ENCODE data around the gene RNASE9.
"Not testable (repeated sequence)": the region's sequence is repeated elsewhere in the genome, so short reads cannot be mapped to it uniquely, and the experiment has no call there.

The RNASE9 gene

DNA sequence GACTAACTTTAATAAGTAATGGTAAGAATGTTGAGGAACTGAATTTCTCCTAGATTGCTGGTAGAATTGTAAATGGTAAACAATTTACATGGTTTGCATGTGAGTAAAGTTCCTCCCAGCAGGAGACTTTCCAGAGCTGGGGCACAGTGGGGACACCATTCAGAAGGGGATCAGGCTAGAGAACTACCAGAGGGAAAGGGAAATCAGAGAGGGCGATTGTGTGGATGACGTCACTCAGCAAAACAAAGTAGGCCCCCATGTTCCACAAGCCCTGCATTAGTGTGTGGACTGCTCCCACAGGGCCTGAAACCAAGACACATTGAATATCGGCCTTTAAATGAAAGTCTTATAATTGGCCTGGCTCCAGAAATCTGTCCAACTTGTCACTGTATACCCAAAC is 17.5 kb upstream of the RNASE9 start:
- H2AFZ ChIP-seq (ENCODE audit: low read length), result no peak overlapping the region
- no peak overlapping the region for H3K4me3 ChIP-seq (ENCODE audit: low read length, poor library complexity, severe bottlenecking)
- no peaks in the 10 kb centered on the region for H3K27me3 ChIP-seq (ENCODE audit: insufficient read depth, low read length, poor library complexity, severe bottlenecking)
- no peaks in the 10 kb centered on the region for H3K36me3 ChIP-seq (ENCODE audit: insufficient read depth, low read length)
- no peaks in the 10 kb centered on the region for H3F3A ChIP-seq (ENCODE audit: low read depth)
- H3K9ac ChIP-seq (ENCODE audit: low read depth, low read length, poor library complexity, severe bottlenecking), result no peak overlapping the region
- no peak for TF ChIP-seq EZH2phosphoT487 (IDR thresholded peaks at IDR 0.05; ENCODE audit: borderline replicate concordance)
- TF ChIP-seq, protein P1, sequence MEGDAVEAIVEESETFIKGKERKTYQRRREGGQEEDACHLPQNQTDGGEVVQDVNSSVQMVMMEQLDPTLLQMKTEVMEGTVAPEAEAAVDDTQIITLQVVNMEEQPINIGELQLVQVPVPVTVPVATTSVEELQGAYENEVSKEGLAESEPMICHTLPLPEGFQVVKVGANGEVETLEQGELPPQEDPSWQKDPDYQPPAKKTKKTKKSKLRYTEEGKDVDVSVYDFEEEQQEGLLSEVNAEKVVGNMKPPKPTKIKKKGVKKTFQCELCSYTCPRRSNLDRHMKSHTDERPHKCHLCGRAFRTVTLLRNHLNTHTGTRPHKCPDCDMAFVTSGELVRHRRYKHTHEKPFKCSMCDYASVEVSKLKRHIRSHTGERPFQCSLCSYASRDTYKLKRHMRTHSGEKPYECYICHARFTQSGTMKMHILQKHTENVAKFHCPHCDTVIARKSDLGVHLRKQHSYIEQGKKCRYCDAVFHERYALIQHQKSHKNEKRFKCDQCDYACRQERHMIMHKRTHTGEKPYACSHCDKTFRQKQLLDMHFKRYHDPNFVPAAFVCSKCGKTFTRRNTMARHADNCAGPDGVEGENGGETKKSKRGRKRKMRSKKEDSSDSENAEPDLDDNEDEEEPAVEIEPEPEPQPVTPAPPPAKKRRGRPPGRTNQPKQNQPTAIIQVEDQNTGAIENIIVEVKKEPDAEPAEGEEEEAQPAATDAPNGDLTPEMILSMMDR (conservative IDR thresholded peaks at IDR 0.05; ENCODE audit: low read length), result no peak
- no peaks in the 10 kb centered on the region for H3K9me2 ChIP-seq (replicated peaks; ENCODE audit: low read depth, low read length)
- H3K4me2 ChIP-seq (ENCODE audit: low read depth, low read length, poor library complexity, severe bottlenecking), result no peak overlapping the region
- H3K9me3 ChIP-seq (ENCODE audit: insufficient read depth, low read depth, low read length), result no peaks in the 10 kb centered on the region
- no peaks in the 10 kb centered on the region for H4K20me1 ChIP-seq (ENCODE audit: insufficient read depth, low read length, poor library complexity, severe bottlenecking)
- H3K4me1 ChIP-seq (ENCODE audit: insufficient read depth, low read length, poor library complexity, severe bottlenecking), result no peaks in the 10 kb centered on the region
- H3K79me2 ChIP-seq (ENCODE audit: insufficient read depth, low read length), result no peaks in the 10 kb centered on the region

DNA sequence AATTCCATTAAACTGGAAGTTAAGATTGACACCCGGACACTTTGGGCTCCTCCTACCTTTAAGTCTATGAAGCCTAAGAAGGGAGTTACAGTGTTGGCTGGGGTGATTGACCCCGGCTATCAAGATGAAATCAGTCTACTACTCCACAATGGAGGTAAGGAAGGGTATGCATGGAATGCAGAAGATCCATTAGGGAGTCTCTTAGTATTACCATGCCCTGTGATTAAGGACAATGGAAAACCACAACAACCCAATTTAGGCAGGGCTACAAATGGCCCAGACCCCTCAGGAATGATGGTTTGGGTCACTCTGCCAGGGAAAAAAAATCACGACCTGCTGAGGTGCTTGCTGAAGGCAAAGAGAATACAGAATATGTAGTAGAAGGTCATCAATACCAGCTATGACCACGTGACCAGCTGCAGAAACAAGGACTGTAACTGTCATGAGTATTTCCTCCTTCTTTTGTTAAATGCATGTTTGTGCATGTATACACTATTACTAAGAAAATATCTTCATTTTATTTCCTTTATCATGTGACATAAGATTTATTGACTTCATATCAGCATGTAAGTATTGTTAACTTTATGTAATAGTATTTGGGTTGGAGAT is 11.6 kb upstream of the RNASE9 start:
- H3K9me2 ChIP-seq (replicated peaks; ENCODE audit: low read depth, low read length); H3K36me3 ChIP-seq (ENCODE audit: insufficient read depth, low read length); H3K4me2 ChIP-seq (ENCODE audit: low read depth, low read length, poor library complexity, severe bottlenecking); H3K9me3 ChIP-seq (ENCODE audit: insufficient read depth, low read depth, low read length); H3K27me3 ChIP-seq (ENCODE audit: insufficient read depth, low read length, poor library complexity, severe bottlenecking); H3K4me1 ChIP-seq (ENCODE audit: insufficient read depth, low read length, poor library complexity, severe bottlenecking); H4K20me1 ChIP-seq (ENCODE audit: insufficient read depth, low read length, poor library complexity, severe bottlenecking); H3K4me3 ChIP-seq (ENCODE audit: low read length, poor library complexity, severe bottlenecking); H3K79me2 ChIP-seq (ENCODE audit: insufficient read depth, low read length); H3F3A ChIP-seq (ENCODE audit: low read depth); H2AFZ ChIP-seq (ENCODE audit: low read length); H3K9ac ChIP-seq (ENCODE audit: low read depth, low read length, poor library complexity, severe bottlenecking): not testable (repeated sequence)

DNA sequence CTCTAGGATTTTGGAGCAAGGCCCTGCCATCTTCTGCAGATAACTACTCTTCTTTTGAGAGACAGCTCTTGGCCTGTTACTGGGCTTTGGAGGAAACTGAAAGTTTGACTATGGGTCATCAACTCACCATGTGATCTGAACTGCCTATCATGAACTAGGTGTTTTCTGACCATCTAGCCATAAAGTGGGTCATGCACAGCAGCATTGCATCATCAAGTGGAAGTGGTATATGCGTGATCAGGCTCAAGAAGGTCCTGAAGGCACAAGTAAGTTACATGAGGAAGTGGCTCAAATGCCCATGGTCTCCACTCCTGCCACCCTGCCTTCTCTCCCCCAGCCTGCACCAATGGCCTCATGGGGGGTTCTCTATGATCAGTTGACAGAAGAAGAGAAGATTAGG is 9.9 kb upstream of the RNASE9 start:
- H3K36me3 ChIP-seq (ENCODE audit: insufficient read depth, low read length); H3K4me3 ChIP-seq (ENCODE audit: low read length, poor library complexity, severe bottlenecking); H3K9ac ChIP-seq (ENCODE audit: low read depth, low read length, poor library complexity, severe bottlenecking); H3K9me2 ChIP-seq (replicated peaks; ENCODE audit: low read depth, low read length); H2AFZ ChIP-seq (ENCODE audit: low read length); H3F3A ChIP-seq (ENCODE audit: low read depth); H3K79me2 ChIP-seq (ENCODE audit: insufficient read depth, low read length); H3K4me1 ChIP-seq (ENCODE audit: insufficient read depth, low read length, poor library complexity, severe bottlenecking); H3K27me3 ChIP-seq (ENCODE audit: insufficient read depth, low read length, poor library complexity, severe bottlenecking); H3K4me2 ChIP-seq (ENCODE audit: low read depth, low read length, poor library complexity, severe bottlenecking); H4K20me1 ChIP-seq (ENCODE audit: insufficient read depth, low read length, poor library complexity, severe bottlenecking); H3K9me3 ChIP-seq (ENCODE audit: insufficient read depth, low read depth, low read length): not testable (repeated sequence)

DNA sequence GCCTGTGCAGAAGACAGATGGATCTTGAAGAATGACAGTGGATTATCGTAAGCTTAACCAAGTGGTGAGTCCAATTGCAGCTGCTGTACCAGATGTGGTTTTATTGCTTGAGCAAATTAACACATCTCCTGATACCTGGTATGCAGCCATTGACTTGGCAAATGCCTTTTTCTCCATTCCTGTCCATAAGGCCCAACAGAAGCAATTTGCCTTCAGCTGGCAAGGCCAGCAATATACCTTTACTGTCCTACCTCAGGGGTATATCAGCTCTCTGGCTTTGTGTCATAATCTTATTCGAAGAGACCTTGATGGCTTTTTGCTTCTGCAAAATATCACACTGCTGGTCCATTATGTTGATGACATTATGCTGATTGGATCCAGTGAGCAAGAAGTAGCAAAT is 9.0 kb upstream of the RNASE9 start:
- H3K36me3 ChIP-seq (ENCODE audit: insufficient read depth, low read length); H3F3A ChIP-seq (ENCODE audit: low read depth); H3K4me3 ChIP-seq (ENCODE audit: low read length, poor library complexity, severe bottlenecking); H3K9me3 ChIP-seq (ENCODE audit: insufficient read depth, low read depth, low read length); H3K9ac ChIP-seq (ENCODE audit: low read depth, low read length, poor library complexity, severe bottlenecking); H4K20me1 ChIP-seq (ENCODE audit: insufficient read depth, low read length, poor library complexity, severe bottlenecking); H2AFZ ChIP-seq (ENCODE audit: low read length); H3K79me2 ChIP-seq (ENCODE audit: insufficient read depth, low read length); H3K4me1 ChIP-seq (ENCODE audit: insufficient read depth, low read length, poor library complexity, severe bottlenecking); H3K4me2 ChIP-seq (ENCODE audit: low read depth, low read length, poor library complexity, severe bottlenecking); H3K9me2 ChIP-seq (replicated peaks; ENCODE audit: low read depth, low read length); H3K27me3 ChIP-seq (ENCODE audit: insufficient read depth, low read length, poor library complexity, severe bottlenecking): not testable (repeated sequence)

DNA sequence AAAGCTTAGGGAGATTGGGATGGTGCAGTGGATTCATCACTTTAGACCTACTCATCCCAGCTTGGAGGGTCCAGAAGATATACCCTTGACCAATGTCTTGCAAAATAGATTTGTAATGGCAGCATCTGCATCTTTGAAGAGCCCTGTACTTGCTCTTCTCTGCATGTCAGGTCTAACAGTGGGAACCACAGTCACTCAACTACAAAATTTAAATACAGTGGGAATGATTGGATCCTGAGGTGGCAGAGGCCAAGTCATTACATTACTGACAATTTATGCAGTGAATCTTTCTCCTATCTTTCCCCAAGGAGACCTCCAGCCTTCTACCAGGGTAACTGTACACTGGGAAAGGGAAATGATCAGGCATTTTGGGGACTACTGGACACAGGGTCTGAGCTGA is 8.2 kb upstream of the RNASE9 start:
- H3K4me2 ChIP-seq (ENCODE audit: low read depth, low read length, poor library complexity, severe bottlenecking), result no peak overlapping the region
- no peaks in the 10 kb centered on the region for H3K9me3 ChIP-seq (ENCODE audit: insufficient read depth, low read depth, low read length)
- no peaks in the 10 kb centered on the region for H3K9me2 ChIP-seq (replicated peaks; ENCODE audit: low read depth, low read length)
- no peak overlapping the region for H3K9ac ChIP-seq (ENCODE audit: low read depth, low read length, poor library complexity, severe bottlenecking)
- no peaks in the 10 kb centered on the region for H3F3A ChIP-seq (ENCODE audit: low read depth)
- H3K79me2 ChIP-seq (ENCODE audit: insufficient read depth, low read length), result no peaks in the 10 kb centered on the region
- no peaks in the 10 kb centered on the region for H3K27me3 ChIP-seq (ENCODE audit: insufficient read depth, low read length, poor library complexity, severe bottlenecking)
- H4K20me1 ChIP-seq (ENCODE audit: insufficient read depth, low read length, poor library complexity, severe bottlenecking), result no peaks in the 10 kb centered on the region
- no peaks in the 10 kb centered on the region for H3K36me3 ChIP-seq (ENCODE audit: insufficient read depth, low read length)
- H3K4me3 ChIP-seq (ENCODE audit: low read length, poor library complexity, severe bottlenecking), result no peak overlapping the region
- TF ChIP-seq EZH2phosphoT487 (IDR thresholded peaks at IDR 0.05; ENCODE audit: borderline replicate concordance), result no peak
- TF ChIP-seq, protein P1 (conservative IDR thresholded peaks at IDR 0.05; ENCODE audit: low read length), result no peak
- no peak overlapping the region for H2AFZ ChIP-seq (ENCODE audit: low read length)
- H3K4me1 ChIP-seq (ENCODE audit: insufficient read depth, low read length, poor library complexity, severe bottlenecking), result peaks cover 6% of the 10 kb centered on the region

Data from Loucy (cell line).